ENCODE measurements around the gene COL13A1.

COL13A1 gene

GRCh38 chr10:69895759-69896158 is 94.1 kb downstream of the COL13A1 start:
- H3K9me3 ChIP-seq (ENCODE audit: insufficient read depth, low read depth, low read length) = no peaks in the 10 kb centered on the region
- H3K4me1 ChIP-seq (ENCODE audit: insufficient read depth, low read length) = peaks cover 11% of the 10 kb centered on the region; the same call in 1 of the 2 replicates
- no peaks in the 10 kb centered on the region for H3K36me3 ChIP-seq (ENCODE audit: insufficient read depth, low read depth, low read length)
- H3K27ac ChIP-seq (ENCODE audit: low read length) = no peak overlapping the region
- no peak overlapping the region for H3K9ac ChIP-seq (ENCODE audit: low read depth, low read length)
- H3K4me3 ChIP-seq (ENCODE audit: low read length) = no peak overlapping the region
- no peaks in the 10 kb centered on the region for H3K27me3 ChIP-seq (ENCODE audit: insufficient read depth, low read length)

- H3K36me3 ChIP-seq (ENCODE audit: insufficient read depth, low read depth, low read length) = no peaks in the 10 kb centered on the region
- no peak overlapping the region for H3K27ac ChIP-seq (ENCODE audit: low read length)
- no peaks in the 10 kb centered on the region for H3K9me3 ChIP-seq (ENCODE audit: insufficient read depth, low read depth, low read length)
- H3K9ac ChIP-seq (ENCODE audit: low read depth, low read length) = no peak overlapping the region
- H3K4me3 ChIP-seq (ENCODE audit: low read length) = no peak overlapping the region
- H3K27me3 ChIP-seq (ENCODE audit: insufficient read depth, low read length) = no peaks in the 10 kb centered on the region
- peaks cover 11% of the 10 kb centered on the region; the same call in 1 of the 2 replicates for H3K4me1 ChIP-seq (ENCODE audit: insufficient read depth, low read length)
Observed at GRCh38 chr10:69896606-69897231, 95.0 kb downstream of the COL13A1 start.

GRCh38 chr10:69897432-69897831 is 95.7 kb downstream of the COL13A1 start:
- Histone ChIP-seq H3K4me3 (ENCODE audit: low read length) (no peak overlapping the region), H3K9ac (ENCODE audit: low read depth, low read length) (no peak overlapping the region), H3K27ac (ENCODE audit: low read length) (no peak overlapping the region), H3K9me3 (ENCODE audit: insufficient read depth, low read depth, low read length) (no peaks in the 10 kb centered on the region), H3K4me1 (ENCODE audit: insufficient read depth, low read length) (peaks cover 17% of the 10 kb centered on the region; the same call in 1 of the 2 replicates), H3K36me3 (ENCODE audit: insufficient read depth, low read depth, low read length) (no peaks in the 10 kb centered on the region), H3K27me3 (ENCODE audit: insufficient read depth, low read length) (no peaks in the 10 kb centered on the region)

- Histone ChIP-seq H3K9ac (ENCODE audit: low read depth, low read length) (no peak overlapping the region), H3K36me3 (ENCODE audit: insufficient read depth, low read depth, low read length) (no peaks in the 10 kb centered on the region), H3K27me3 (ENCODE audit: insufficient read depth, low read length) (no peaks in the 10 kb centered on the region), H3K4me3 (ENCODE audit: low read length) (no peak overlapping the region), H3K27ac (ENCODE audit: low read length) (no peak overlapping the region), H3K9me3 (ENCODE audit: insufficient read depth, low read depth, low read length) (no peaks in the 10 kb centered on the region), H3K4me1 (ENCODE audit: insufficient read depth, low read length) (peaks cover 17% of the 10 kb centered on the region; the same call in 1 of the 2 replicates)
Observed at GRCh38 chr10:69897999-69898398, 96.3 kb downstream of the COL13A1 start.

- Histone ChIP-seq H3K4me1 (ENCODE audit: insufficient read depth, low read length) (peaks cover 17% of the 10 kb centered on the region; the same call in 1 of the 2 replicates), H3K4me3 (ENCODE audit: low read length) (no peak overlapping the region), H3K9ac (ENCODE audit: low read depth, low read length) (no peak overlapping the region), H3K36me3 (ENCODE audit: insufficient read depth, low read depth, low read length) (no peaks in the 10 kb centered on the region), H3K27me3 (ENCODE audit: insufficient read depth, low read length) (no peaks in the 10 kb centered on the region), H3K27ac (ENCODE audit: low read length) (no peak overlapping the region), H3K9me3 (ENCODE audit: insufficient read depth, low read depth, low read length) (no peaks in the 10 kb centered on the region)
Observed at GRCh38 chr10:69898524-69898923, 96.8 kb downstream of the COL13A1 start.

GRCh38 chr10:69898941-69899340 is 97.2 kb downstream of the COL13A1 start:
- H3K4me1 ChIP-seq (ENCODE audit: insufficient read depth, low read length) = peaks cover 17% of the 10 kb centered on the region; the same call in 1 of the 2 replicates
- no peaks in the 10 kb centered on the region for H3K9me3 ChIP-seq (ENCODE audit: insufficient read depth, low read depth, low read length)
- no peak overlapping the region for H3K9ac ChIP-seq (ENCODE audit: low read depth, low read length)
- H3K27ac ChIP-seq (ENCODE audit: low read length) = no peak overlapping the region
- H3K27me3 ChIP-seq (ENCODE audit: insufficient read depth, low read length) = no peaks in the 10 kb centered on the region
- no peaks in the 10 kb centered on the region for H3K36me3 ChIP-seq (ENCODE audit: insufficient read depth, low read depth, low read length)
- H3K4me3 ChIP-seq (ENCODE audit: low read length) = no peak overlapping the region

GRCh38 chr10:69899727-69900595 is 98.3 kb downstream of the COL13A1 start:
- Histone ChIP-seq H3K36me3 (ENCODE audit: insufficient read depth, low read depth, low read length) (no peaks in the 10 kb centered on the region), H3K9ac (ENCODE audit: low read depth, low read length) (no peak overlapping the region), H3K4me3 (ENCODE audit: low read length) (no peak overlapping the region), H3K27me3 (ENCODE audit: insufficient read depth, low read length) (no peaks in the 10 kb centered on the region), H3K9me3 (ENCODE audit: insufficient read depth, low read depth, low read length) (no peaks in the 10 kb centered on the region), H3K27ac (ENCODE audit: low read length) (no peak overlapping the region), H3K4me1 (ENCODE audit: insufficient read depth, low read length) (peaks cover 17% of the 10 kb centered on the region; the same call in 1 of the 2 replicates)

GRCh38 chr10:69901022-69901421 is 99.3 kb downstream of the COL13A1 start:
- H3K27ac ChIP-seq (ENCODE audit: low read length) = no peak overlapping the region
- peaks cover 17% of the 10 kb centered on the region; the same call in 1 of the 2 replicates for H3K4me1 ChIP-seq (ENCODE audit: insufficient read depth, low read length)
- no peak overlapping the region for H3K9ac ChIP-seq (ENCODE audit: low read depth, low read length)
- no peaks in the 10 kb centered on the region for H3K27me3 ChIP-seq (ENCODE audit: insufficient read depth, low read length)
- no peaks in the 10 kb centered on the region for H3K9me3 ChIP-seq (ENCODE audit: insufficient read depth, low read depth, low read length)
- H3K4me3 ChIP-seq (ENCODE audit: low read length) = no peak overlapping the region
- no peaks in the 10 kb centered on the region for H3K36me3 ChIP-seq (ENCODE audit: insufficient read depth, low read depth, low read length)

- Histone ChIP-seq H3K4me3 (ENCODE audit: low read length) (no peak overlapping the region), H3K27ac (ENCODE audit: low read length) (no peak overlapping the region), H3K9me3 (ENCODE audit: insufficient read depth, low read depth, low read length) (no peaks in the 10 kb centered on the region), H3K36me3 (ENCODE audit: insufficient read depth, low read depth, low read length) (no peaks in the 10 kb centered on the region), H3K4me1 (ENCODE audit: insufficient read depth, low read length) (peaks cover 15% of the 10 kb centered on the region; the same call in 1 of the 2 replicates), H3K27me3 (ENCODE audit: insufficient read depth, low read length) (no peaks in the 10 kb centered on the region), H3K9ac (ENCODE audit: low read depth, low read length) (peak overlapping the region; percentile 43; the same call in 1 of the 2 replicates)
Observed at GRCh38 chr10:69901628-69902505, 100.2 kb downstream of the COL13A1 start.

GRCh38 chr10:69902835-69903535 is 101.3 kb downstream of the COL13A1 start:
- H3K9ac ChIP-seq (ENCODE audit: low read depth, low read length) = no peak overlapping the region
- H3K36me3 ChIP-seq (ENCODE audit: insufficient read depth, low read depth, low read length) = no peaks in the 10 kb centered on the region
- peaks cover 12% of the 10 kb centered on the region; the same call in 1 of the 2 replicates for H3K4me1 ChIP-seq (ENCODE audit: insufficient read depth, low read length)
- H3K4me3 ChIP-seq (ENCODE audit: low read length) = no peak overlapping the region
- no peaks in the 10 kb centered on the region for H3K27me3 ChIP-seq (ENCODE audit: insufficient read depth, low read length)
- no peaks in the 10 kb centered on the region for H3K9me3 ChIP-seq (ENCODE audit: insufficient read depth, low read depth, low read length)
- H3K27ac ChIP-seq (ENCODE audit: low read length) = no peak overlapping the region

- Histone ChIP-seq H3K9me3 (ENCODE audit: insufficient read depth, low read depth, low read length) (no peaks in the 10 kb centered on the region), H3K36me3 (ENCODE audit: insufficient read depth, low read depth, low read length) (no peaks in the 10 kb centered on the region), H3K4me3 (ENCODE audit: low read length) (no peak overlapping the region), H3K4me1 (ENCODE audit: insufficient read depth, low read length) (peaks cover 8% of the 10 kb centered on the region; the same call in 1 of the 2 replicates), H3K27me3 (ENCODE audit: insufficient read depth, low read length) (no peaks in the 10 kb centered on the region), H3K9ac (ENCODE audit: low read depth, low read length) (no peak overlapping the region), H3K27ac (ENCODE audit: low read length) (no peak overlapping the region)
Observed at GRCh38 chr10:69904533-69904932, 102.8 kb downstream of the COL13A1 start.
